Inflammatory macrophage (primary cell): Measurements from ENCODE around the gene DIS3L2.
"Not testable (repeated sequence)": the region's sequence is repeated elsewhere in the genome, so short reads cannot be mapped to it uniquely, and the experiment has no call there.

ENCODE experiments used
- DNase-seq, 2 donors: peaks; one replicate each; pipeline ENCODE4 v3.0.0-alpha.2; 2020 to 2022

The DIS3L2 gene

GRCh38 chr2:232327105-232328031 lies 365.9 kb downstream of the DIS3L2 start:
- DNase-seq: peak; percentile 80 to 81

- DNase-seq: no peak
These were observed 366.5 kb downstream of the DIS3L2 start for GRCh38 chr2:232328032-232328422.

DNA sequence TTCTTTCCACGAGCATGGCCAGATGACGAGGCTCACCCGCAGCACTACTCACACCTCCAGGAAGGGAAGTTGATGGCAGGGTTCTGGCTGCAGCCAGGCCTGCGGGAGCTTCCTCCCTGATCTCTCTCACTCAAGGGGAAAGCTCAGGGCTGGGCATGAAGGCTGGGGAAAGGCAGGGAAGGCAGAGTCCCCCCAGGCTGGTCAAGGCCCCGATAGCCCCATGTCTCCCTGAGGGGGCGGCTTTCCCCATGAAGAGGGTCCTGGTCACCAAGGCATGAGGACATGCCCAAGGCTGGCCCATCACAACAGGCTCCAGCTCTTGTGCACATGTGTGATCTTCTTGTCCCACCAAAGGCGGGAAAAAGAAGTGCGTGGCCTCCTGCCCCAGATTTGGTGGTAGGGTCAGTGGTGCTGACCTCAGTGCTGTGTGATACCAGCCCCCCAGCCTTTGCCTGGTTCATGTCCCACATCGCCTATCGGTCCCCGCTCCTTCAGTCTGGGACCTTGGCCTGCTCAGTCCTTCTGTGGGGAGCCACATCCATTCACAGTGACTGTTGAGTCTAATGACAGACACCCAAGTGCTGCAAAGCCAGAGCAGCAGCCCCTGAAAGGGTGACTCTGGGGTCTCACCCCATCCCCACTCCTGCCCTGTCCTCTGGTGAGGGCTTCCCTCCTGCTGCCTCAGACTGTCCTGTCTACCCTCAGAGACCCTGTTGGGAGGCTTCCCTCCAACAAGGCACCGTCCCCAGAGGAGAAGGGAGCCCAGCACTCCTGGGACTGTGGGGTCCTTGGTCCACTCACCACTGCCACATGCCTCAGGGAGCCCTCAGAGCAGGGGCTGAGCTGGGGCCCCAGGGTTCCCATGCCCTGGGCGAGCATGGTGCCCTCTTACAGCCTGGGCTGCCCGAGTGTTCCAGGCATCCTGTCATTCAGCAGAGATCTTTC lies 367.3 kb downstream of the DIS3L2 start:
- DNase-seq: no peak

DNA sequence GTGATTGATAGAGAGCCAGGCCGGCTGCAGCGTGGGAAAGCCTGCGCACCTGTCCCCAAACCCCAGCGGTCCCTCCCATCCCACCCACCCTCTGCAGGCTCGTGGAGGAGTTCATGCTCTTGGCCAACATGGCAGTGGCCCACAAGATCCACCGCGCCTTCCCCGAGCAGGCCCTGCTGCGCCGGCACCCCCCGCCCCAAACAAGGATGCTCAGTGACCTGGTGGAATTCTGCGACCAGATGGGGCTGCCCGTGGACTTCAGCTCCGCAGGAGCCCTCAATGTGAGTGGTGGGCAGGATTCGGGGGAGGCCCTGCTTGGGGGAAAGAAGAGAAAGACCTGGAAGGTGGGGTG lies 368.2 kb downstream of the DIS3L2 start:
- no peak for DNase-seq

DNA sequence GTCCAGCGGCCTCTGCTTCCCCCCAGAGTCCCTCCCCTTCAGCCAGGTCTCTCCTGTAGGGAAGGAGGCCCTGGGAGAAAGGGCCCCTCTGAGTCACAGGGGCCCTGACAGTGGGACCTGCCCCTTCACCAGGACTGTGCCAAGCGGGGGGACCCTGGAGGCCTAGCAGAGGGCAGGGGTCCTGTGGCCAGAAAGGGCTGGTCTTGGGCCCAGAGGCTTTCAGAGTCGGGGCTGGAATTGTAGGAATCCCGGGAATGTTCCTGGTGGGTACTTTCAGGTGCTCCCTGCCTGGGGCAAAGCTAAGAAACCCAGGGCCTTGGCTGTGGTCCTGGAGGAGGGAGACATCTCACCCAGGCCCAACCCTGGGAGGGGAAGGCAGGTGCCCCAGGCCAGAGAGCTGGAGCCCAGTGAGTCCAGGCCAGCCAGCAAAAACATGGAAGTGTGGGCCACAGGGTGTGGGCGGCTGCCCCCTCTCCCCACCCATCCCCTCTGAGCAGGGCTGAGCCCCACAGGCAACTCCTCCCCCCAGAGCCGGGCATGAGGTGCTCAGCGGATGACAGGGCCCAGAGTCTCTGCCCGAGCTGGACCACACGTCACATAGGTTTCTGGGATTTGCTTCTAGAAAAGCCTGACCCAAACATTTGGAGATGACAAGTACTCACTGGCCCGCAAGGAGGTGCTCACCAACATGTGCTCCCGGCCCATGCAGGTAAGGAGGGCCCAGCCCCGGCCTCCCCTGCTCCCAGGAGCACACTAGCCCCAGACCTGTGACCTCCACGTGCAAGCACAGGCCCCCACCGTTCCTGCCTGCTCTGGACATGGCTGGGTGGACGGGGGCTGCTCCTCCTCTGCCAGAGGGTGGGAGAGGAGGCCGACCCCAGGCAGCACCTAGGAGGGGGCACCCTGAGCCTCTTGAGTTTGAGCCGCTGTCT lies 368.8 kb downstream of the DIS3L2 start:
- DNase-seq: no peak

GRCh38 chr2:232331061-232331460 lies 369.5 kb downstream of the DIS3L2 start:
- DNase-seq: not testable (repeated sequence)

- DNase-seq: not testable (repeated sequence)
These were observed 370.1 kb downstream of the DIS3L2 start for GRCh38 chr2:232331641-232332040.

GRCh38 chr2:232332244-232332939 lies 370.9 kb downstream of the DIS3L2 start:
- not testable (repeated sequence) for DNase-seq

GRCh38 chr2:232332940-232333259 lies 371.4 kb downstream of the DIS3L2 start:
- no peak for DNase-seq

DNA sequence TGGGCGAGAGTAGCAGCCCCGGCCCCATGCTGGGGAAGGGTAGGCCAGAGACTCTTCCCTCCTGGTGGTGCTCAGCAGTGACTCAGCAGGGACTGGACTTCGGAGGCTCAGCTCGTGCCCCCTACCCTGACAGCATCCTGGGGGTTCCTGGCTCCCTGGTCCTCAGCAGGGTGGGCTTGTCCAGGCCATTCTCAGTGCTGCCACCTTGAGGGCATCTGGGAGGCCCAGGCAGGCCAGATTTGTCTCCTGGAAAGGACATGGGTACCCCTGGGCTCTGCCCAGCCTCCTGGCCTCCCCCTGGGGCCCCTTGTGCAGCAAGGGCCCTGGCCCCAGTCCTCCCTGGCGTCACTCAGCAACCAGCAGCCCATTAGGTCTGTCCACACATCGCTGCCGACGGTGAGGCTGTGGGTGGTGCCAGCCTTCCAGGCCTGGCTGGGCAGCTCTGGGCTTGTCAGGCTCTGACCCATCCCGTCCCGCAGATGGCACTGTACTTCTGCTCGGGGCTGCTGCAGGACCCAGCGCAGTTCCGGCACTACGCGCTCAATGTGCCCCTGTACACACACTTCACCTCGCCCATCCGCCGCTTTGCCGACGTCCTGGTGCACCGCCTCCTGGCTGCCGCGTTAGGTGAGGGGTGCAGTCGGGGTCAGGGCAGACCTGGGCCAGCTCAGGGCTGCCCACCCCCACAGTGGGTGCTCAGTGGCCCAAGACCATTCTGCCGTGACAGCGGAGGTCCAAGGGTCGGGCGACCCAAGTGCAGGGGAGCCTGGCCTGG lies 372.0 kb downstream of the DIS3L2 start:
- DNase-seq: no peak

DNA sequence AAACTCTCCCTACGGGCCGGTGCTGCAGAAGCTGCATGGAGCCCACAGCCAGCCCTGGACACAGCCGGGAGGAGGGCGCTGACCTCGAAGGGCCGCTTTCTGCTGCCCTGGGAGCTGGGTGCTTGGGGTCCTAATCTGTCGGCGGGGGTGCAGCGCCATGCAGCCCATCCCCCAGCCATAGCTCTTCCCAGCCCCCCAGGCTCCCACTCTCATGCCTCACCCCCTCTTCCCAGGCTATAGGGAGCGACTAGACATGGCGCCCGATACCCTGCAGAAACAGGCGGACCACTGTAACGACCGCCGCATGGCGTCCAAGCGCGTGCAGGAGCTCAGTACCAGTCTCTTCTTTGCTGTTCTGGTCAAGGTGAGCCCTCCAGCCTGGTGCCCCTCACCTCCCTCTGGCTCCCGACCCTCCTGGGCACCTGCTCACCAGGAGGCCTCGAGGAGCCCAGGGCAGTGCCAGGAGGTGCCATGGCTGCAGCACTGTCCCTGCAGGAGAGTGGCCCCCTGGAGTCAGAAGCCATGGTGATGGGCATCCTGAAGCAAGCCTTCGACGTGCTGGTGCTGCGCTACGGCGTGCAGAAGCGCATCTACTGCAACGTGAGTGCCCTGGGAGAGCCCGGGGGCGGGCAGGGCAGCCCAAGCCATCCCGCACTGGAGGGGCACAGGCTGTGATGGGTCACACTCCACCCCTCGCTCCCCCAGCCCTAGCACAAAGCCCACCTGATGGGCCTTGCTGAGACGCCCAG lies 372.8 kb downstream of the DIS3L2 start:
- DNase-seq: not testable (repeated sequence)

- not testable (repeated sequence) for DNase-seq
These were observed 373.3 kb downstream of the DIS3L2 start for GRCh38 chr2:232334885-232335205.

DNA sequence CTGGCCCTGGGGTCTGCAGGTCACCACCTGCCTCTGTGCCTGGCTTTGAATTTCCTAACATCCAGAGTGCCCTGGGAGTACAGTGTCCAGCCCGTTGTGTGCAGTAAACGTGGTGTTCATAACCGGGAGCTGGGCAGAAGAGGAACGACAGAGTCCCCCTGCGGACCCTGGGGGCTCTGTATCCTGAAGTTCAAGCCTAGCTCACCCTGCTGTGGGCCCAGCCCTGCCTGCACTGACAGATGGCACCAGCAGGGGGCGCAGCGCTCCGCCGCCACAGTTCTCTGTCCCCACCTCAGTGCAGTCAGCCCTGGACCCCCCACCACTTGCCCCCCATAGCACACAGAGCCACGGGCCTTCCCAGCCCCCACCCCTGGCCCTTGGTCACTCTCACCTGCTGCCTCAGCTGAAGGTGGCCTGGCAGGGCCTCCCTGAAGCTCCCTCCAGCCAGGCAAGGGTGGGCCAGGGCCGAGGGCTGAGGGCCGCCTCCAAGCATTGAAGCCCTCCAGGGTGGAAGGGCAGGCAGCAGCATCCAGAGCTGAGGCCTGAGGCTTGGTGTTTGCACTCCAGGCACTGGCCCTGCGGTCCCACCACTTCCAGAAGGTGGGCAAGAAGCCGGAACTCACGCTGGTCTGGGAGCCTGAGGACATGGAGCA lies 373.8 kb downstream of the DIS3L2 start:
- not testable (repeated sequence) for DNase-seq

DNA sequence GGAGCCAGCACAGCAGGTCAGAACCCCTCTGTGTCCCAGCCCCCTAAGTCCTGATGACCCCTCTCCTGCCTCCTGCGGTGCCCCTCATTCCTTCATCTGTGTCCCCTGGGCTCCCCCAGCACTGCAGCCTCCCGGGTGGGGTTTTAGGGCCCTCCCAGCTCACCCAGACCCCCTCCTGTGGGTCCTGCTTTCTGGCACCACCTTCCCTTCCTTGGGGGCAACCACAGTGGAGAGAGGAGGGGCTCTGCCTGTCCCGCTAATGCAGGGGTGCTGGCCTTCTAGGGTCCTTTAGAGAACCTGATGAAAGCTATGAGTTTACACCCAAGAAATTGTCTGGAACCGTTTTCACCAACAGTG lies 374.3 kb downstream of the DIS3L2 start:
- no peak for DNase-seq

- no peak for DNase-seq
These were observed 374.8 kb downstream of the DIS3L2 start for GRCh38 chr2:232336241-232336736.

DNA sequence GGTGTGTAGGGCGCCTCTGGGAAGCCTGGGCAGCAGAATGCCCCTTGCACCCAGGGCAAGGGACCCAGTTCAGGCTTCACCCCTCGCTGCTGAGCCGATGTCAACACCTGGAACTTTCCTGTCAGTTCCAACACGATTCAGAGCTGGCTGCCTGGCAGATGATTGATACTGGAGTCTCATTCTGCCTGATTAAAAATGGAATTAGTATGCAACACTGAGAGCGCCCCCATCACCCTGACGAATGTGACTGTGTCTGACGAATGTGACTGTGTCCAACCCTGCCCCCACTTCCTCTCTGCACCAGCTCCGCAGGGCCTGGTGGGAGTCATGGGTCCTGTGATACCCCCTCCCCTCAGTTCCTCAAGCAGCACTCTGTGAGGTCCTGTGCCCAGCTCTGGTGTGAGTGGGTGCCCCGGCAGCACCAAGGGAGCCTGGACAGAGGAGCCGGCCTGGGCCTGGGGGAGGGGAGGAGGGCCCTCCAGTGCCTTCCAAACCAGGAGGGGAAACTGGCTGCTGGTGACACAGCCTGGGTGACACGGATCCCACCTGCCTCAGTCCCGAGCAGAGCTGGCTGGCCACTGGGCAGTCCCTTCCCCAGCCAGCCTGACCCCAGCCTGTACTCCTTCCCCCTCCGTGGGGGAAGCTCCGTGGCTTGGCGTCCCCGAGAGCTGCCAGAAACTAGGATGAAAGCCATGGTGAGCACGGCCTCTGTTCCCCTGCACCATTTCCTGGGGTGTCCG lies 375.6 kb downstream of the DIS3L2 start:
- peak; percentile 19 to 79 for DNase-seq

GRCh38 chr2:232338094-232338758 lies 376.7 kb downstream of the DIS3L2 start:
- not testable (repeated sequence) for DNase-seq

- no peak for DNase-seq
These were observed 377.2 kb downstream of the DIS3L2 start for GRCh38 chr2:232338759-232339106.
